DOHH2 (cell line): Measurements from ENCODE around the gene SCN7A.
"Not testable (repeated sequence)": the region's sequence is repeated elsewhere in the genome, so short reads cannot be mapped to it uniquely, and the experiment has no call there.

Experiments
- H3F3A ChIP-seq: fragments of 200-600 bp; sonication (generic), shearing (Covaris generic); 2 replicates; pipeline ENCODE4 v1.6.0; 2016; ENCODE audit warnings: antibody characterized with exemption, mild to moderate bottlenecking; ENCODE audit not compliant: control insufficient read depth, insufficient read depth
- H3K27ac ChIP-seq: fragments of 200-600 bp; sonication (generic); 2 replicates; pipeline ENCODE4 v1.5.1; 2014; ENCODE audit warnings: low read depth, mild to moderate bottlenecking, low read length, moderate library complexity
- H3K27me3 ChIP-seq: fragments of 200-600 bp; sonication (generic); 2 replicates; pipeline ENCODE4 v1.6.1; 2014; ENCODE audit warnings: mild to moderate bottlenecking, low read length, mixed read lengths; ENCODE audit not compliant: control insufficient read depth
- H3K36me3 ChIP-seq: fragments of 200-600 bp; sonication (generic); 2 replicates; pipeline ENCODE4 v1.6.1; 2014; ENCODE audit warnings: mild to moderate bottlenecking, low read length, moderate library complexity, mixed read lengths; ENCODE audit not compliant: control insufficient read depth
- H3K4me1 ChIP-seq: fragments of 200-600 bp; sonication (generic); 2 replicates; pipeline ENCODE4 v1.6.1; 2014; ENCODE audit warnings: mild to moderate bottlenecking, low read length, mixed read lengths; ENCODE audit not compliant: control insufficient read depth
- H3K4me2 ChIP-seq: fragments of 200-600 bp; sonication (generic); 2 replicates; pipeline ENCODE4 v1.6.0; 2014; ENCODE audit warnings: mild to moderate bottlenecking, low read length, moderate library complexity
- H3K4me3 ChIP-seq: fragments of 200-600 bp; sonication (generic); 2 replicates; pipeline ENCODE4 v1.5.1; 2014; ENCODE audit warnings: mild to moderate bottlenecking, low read length, mixed read lengths
- H3K79me2 ChIP-seq: fragments of 200-600 bp; sonication (generic); 2 replicates; pipeline ENCODE4 v1.6.1; 2014; ENCODE audit warnings: mild to moderate bottlenecking, low read length, mixed read lengths; ENCODE audit not compliant: control insufficient read depth
- H3K9me2 ChIP-seq: fragments of 200-600 bp; sonication (generic); replicated peaks from 2 replicates; pipeline ENCODE4 v1.6.1; 2014; ENCODE audit warnings: mild to moderate bottlenecking, low read length, mixed read lengths; ENCODE audit not compliant: control insufficient read depth
- H3K9me3 ChIP-seq: fragments of 200-600 bp; sonication (generic); 2 replicates; pipeline ENCODE4 v1.6.1; 2014; ENCODE audit warnings: antibody characterized with exemption, low read length, mixed read lengths; ENCODE audit not compliant: control insufficient read depth, insufficient read depth
- H4K20me1 ChIP-seq: fragments of 200-600 bp; sonication (generic); 2 replicates; pipeline ENCODE4 v1.6.0; 2014; ENCODE audit warnings: low read depth, mild to moderate bottlenecking, antibody characterized with exemption, low read length, moderate library complexity; ENCODE audit not compliant: control insufficient read depth, insufficient read depth
- EZH2phosphoT487 ChIP-seq: fragments of 200-600 bp; sonication (generic); IDR thresholded peaks from 2 replicates; pipeline ENCODE4 v1.6.1; 2017; ENCODE audit warnings: borderline replicate concordance, mild to moderate bottlenecking, antibody characterized with exemption, low read length, moderate library complexity, mixed read lengths
- TF ChIP-seq, protein P1 (sequence below): fragments of 200-600 bp; sonication (generic); IDR thresholded peaks from one replicate; pipeline ENCODE4 v1.5.1; 2014; ENCODE audit warnings: antibody characterized with exemption, mild to moderate bottlenecking, low read depth, low read length; ENCODE audit not compliant: poor library complexity, severe bottlenecking

Gene SCN7A

DNA sequence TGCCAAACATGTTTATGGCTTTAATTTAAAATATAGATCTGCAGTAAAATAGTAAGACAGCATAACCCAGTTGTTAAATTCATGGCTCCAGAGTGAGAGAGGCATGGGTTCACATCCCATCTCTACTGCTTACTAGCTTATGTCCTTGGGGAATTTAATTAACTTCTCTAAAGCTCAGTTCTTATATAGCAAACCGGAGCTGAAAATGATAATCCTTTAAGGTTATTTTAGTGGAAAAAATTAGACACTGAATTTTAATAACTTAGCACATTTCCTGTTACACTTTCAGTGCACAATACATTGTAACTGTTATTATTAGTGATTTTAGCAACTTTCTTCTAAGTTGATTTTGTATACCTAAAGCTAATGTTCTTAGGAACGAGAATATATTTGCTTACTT is 133.1 kb downstream of the SCN7A start:
- Histone ChIP-seq H3K4me3 (no peak overlapping the region), H3F3A (no peaks in the 10 kb centered on the region), H3K9me3 (no peaks in the 10 kb centered on the region), H3K4me1 (no peaks in the 10 kb centered on the region), H3K27ac (no peak overlapping the region), H3K9me2 (no peaks in the 10 kb centered on the region), H3K79me2 (no peaks in the 10 kb centered on the region), H3K4me2 (no peak overlapping the region), H3K36me3 (no peaks in the 10 kb centered on the region), H3K27me3 (no peaks in the 10 kb centered on the region), H4K20me1 (no peaks in the 10 kb centered on the region)
- TF ChIP-seq, protein P1, sequence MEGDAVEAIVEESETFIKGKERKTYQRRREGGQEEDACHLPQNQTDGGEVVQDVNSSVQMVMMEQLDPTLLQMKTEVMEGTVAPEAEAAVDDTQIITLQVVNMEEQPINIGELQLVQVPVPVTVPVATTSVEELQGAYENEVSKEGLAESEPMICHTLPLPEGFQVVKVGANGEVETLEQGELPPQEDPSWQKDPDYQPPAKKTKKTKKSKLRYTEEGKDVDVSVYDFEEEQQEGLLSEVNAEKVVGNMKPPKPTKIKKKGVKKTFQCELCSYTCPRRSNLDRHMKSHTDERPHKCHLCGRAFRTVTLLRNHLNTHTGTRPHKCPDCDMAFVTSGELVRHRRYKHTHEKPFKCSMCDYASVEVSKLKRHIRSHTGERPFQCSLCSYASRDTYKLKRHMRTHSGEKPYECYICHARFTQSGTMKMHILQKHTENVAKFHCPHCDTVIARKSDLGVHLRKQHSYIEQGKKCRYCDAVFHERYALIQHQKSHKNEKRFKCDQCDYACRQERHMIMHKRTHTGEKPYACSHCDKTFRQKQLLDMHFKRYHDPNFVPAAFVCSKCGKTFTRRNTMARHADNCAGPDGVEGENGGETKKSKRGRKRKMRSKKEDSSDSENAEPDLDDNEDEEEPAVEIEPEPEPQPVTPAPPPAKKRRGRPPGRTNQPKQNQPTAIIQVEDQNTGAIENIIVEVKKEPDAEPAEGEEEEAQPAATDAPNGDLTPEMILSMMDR: no peak
- no peak for TF ChIP-seq EZH2phosphoT487

DNA sequence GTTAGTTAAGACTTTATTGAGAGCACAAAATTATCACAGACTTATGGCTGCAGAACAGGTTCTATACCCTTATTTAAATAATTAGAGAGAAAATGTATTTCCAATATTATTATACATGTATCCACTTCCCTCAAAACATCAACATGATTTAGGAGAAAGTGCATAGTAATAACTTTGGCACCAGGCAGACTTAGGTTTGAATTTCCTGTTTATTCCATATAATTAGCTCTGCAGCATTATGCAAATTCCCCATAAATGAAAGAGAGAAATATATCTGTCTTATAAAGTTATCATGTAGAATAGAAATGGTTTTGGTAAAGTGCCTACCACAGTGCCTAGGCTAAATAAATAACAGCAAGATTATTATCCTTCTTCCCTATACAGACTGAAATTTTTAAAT is 133.6 kb downstream of the SCN7A start:
- Histone ChIP-seq H3K4me1 (no peaks in the 10 kb centered on the region), H3K79me2 (no peaks in the 10 kb centered on the region), H3K4me2 (no peak overlapping the region), H3K4me3 (no peak overlapping the region), H3F3A (no peaks in the 10 kb centered on the region), H3K27me3 (no peaks in the 10 kb centered on the region), H3K9me2 (no peaks in the 10 kb centered on the region), H3K36me3 (no peaks in the 10 kb centered on the region), H4K20me1 (no peaks in the 10 kb centered on the region), H3K9me3 (no peaks in the 10 kb centered on the region), H3K27ac (no peak overlapping the region)
- no peak for TF ChIP-seq EZH2phosphoT487
- TF ChIP-seq, protein P1: no peak

DNA sequence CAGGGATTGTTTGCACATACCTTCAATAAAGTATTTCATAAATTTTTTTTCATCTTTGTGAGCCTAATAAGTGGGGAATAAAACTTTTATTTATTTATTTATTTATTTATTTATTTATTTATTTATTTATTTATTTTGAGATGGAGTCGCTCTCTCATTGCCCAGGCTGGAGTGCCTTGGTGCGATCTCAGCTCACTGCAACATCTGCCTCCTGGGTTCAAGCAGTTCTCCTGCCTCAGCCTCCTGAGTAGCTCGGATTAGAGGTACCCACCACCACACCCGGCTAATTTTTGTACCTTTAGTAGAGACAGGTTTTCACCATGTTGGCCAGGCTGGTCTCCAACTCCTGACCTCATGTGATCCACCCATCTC is 136.1 kb downstream of the SCN7A start:
- not testable (repeated sequence) for H3K4me1 ChIP-seq, H3K27ac ChIP-seq, H3F3A ChIP-seq, H3K27me3 ChIP-seq, H3K79me2 ChIP-seq, H3K36me3 ChIP-seq, H4K20me1 ChIP-seq, H3K9me2 ChIP-seq, H3K4me3 ChIP-seq, H3K9me3 ChIP-seq, H3K4me2 ChIP-seq

DNA sequence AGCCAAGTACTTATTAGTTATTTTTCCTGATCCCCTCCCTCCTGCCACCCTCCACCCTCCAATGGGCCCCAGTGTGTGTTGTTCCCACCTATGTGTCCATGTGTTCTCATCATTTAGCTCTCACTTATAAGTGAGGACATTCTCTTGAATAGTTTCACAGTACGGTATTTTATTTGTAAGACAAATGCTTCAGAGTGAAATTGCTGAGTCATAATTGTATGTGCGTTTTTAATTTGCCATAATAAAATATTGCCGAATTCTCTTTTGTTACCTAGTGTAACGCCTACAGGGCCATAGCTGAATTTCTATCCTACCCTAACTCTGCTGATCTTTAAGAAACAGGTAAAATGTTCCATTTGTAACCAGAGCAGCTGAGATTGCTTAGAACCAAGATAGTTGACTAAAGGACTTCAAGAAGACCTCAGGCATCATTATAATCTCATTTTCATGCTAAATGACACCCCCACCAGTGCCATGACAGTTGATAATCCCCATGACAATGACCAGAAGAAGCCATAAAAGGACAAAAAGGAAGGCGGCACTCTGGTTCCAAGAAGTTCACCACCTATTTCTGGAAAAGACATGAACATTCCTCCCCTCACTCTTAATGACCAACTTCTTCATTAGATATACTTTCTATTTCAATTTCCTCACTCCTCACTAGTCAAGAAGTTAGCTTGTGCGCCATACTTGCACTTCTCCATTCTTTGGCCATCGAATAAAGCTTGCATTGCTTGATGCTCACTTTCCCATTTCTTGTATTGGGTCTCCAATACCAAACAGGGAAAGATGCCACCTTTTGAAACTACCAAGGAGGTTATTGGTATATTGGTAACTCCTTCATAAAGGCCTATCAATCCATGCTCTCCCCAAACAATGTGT is 136.7 kb downstream of the SCN7A start:
- Histone ChIP-seq H3K4me2 (no peak overlapping the region), H3K36me3 (no peaks in the 10 kb centered on the region), H3K4me1 (no peaks in the 10 kb centered on the region), H3K27me3 (no peaks in the 10 kb centered on the region), H3K79me2 (no peaks in the 10 kb centered on the region), H4K20me1 (no peaks in the 10 kb centered on the region), H3K9me2 (no peaks in the 10 kb centered on the region), H3F3A (no peaks in the 10 kb centered on the region), H3K4me3 (no peak overlapping the region), H3K27ac (no peak overlapping the region), H3K9me3 (no peaks in the 10 kb centered on the region)
- no peak for TF ChIP-seq EZH2phosphoT487
- TF ChIP-seq, protein P1: no peak
